GM12891 (cell line): ENCODE data around the gene CNN3. TPM values are rescaled to one million over a fixed set of nuclear protein-coding genes. Genes with fewer than 3 reads are reported as not detected.
A peak's percentile ranks its signal among the peaks of the same experiment; 100 is the strongest.

ENCODE experiments used
- DNase-seq: peaks from one replicate; pipeline ENCODE4 v3.0.0; 2011; ENCODE audit warnings: low spot score; ENCODE audit not compliant: insufficient read length
- FAIRE-seq: peaks from 2 replicates; lab custom pipeline; 2011; peaks lifted over from hg19 to GRCh38; lab: Jason Lieb, UNC
- PAX5 ChIP-seq: IDR thresholded peaks from 2 replicates; pipeline ENCODE4 v1.6.1; 2011; ENCODE audit warnings: low read length, moderate library complexity, mild to moderate bottlenecking; ENCODE audit not compliant: insufficient read depth, severe bottlenecking
- POLR2A ChIP-seq: IDR thresholded peaks from 2 replicates; pipeline ENCODE4 v1.6.1; 2011; ENCODE audit warnings: low read depth, low read length, control low read depth
- POLR2AphosphoS5 ChIP-seq: IDR thresholded peaks from 2 replicates; pipeline ENCODE4 v1.6.1; 2011; ENCODE audit warnings: low read depth, low read length, control low read depth
- POU2F2 ChIP-seq: IDR thresholded peaks from 2 replicates; pipeline ENCODE4 v1.6.1; 2011; ENCODE audit warnings: low read depth, mild to moderate bottlenecking, control low read depth, low read length, moderate library complexity
- SPI1 ChIP-seq: IDR thresholded peaks from 2 replicates; pipeline ENCODE4 v1.6.1; 2011; ENCODE audit warnings: low read depth, low read length, control low read depth
- TAF1 ChIP-seq: IDR thresholded peaks from 2 replicates; pipeline ENCODE4 v1.6.1; 2011; ENCODE audit warnings: low read depth, low read length, control low read depth
- polyA plus RNA-seq: library from polyadenylated mRNA; unstranded; fragments of >200 nt; gene quantifications from one replicate; pipeline ENCODE4 v1.2.1, GENCODE V29; 2012; ENCODE audit warnings: low read depth, missing spikeins, inconsistent platforms; ENCODE audit not compliant: missing spikeins

CNN3 gene
- polyA plus RNA-seq: 11.5 TPM

DNA sequence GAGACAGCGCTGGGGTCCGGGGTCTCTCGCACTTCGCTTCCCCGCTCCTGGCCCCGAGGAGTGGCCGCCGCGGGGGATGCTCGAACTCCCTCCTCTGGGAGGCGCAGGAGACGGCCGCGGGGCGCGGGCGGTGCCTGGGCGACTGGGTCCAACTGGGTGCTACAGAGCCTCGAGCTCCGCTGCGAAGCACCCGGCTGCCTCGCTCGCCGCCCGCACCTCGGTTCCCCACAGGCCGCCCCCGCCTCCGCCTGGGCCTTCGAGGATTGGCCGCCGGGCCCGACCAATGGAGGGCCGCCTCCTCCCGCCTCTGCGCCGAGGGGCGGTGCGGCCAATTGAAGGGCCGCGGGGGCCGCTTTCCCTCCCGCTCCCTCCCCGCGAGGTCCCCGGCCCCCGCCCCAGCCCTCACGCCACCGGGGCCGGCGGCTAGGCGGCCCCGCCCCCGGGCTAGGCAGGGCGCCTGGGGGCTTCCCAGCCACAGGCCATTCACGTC is at the start of gene CNN3:
CNN3 (minus strand) TSS at position 196 of the 490 bp plus-strand sequence. CDS start 216 bp downstream, outside the sequence.
- DNase-seq: peak; percentile 79
- FAIRE-seq: peak; percentile 80
- no peak for TF ChIP-seq SPI1
- no peak for TF ChIP-seq POLR2AphosphoS5
- no peak for TF ChIP-seq POU2F2
- TF ChIP-seq POLR2A: peak; percentile 45; the same call in 1 of the 2 replicates

DNA sequence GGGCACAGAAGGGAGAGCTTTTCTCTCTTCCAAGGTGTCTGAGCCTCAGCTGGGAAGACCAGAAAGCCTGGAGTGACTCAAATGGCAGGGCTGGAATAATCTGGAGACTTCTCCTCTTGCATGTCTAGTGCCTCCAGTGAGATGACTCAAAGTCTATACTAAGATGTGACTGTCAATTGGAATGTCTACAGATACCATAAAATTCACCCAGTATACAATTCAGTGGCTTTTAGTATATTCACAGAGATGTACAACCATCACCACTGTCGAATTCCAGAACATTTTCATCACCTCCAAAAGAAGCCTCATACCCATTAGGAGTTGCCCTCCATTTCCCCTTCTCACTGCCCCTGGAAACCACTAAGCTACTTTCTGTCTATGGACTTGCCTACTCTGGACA is 47.9 kb upstream of the CNN3 start:
- FAIRE-seq (no peak), DNase-seq (no peak)
- no peak for TF ChIP-seq PAX5
- no peak for TF ChIP-seq TAF1
- TF ChIP-seq POU2F2: no peak
- TF ChIP-seq POLR2AphosphoS5: no peak
- TF ChIP-seq POLR2A: no peak
- no peak for TF ChIP-seq SPI1

DNA sequence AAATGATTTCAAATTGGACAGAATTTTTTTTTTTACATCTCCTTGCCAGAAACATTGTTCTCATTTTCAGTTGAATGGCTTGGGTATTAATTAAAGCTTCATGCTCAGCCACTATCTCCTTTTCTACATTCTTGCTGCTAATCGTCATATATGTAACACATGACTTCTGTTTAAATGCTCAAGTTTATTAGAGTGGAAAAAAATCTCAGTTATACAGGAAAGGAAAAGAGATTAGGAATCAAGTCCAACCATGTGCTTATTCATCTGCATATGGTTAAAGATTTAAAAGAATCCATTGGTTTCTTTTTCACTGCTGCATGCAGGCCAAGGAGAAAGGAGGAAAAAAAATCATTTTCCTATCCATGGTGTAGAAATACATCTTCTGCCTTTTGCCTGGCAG is 47.3 kb upstream of the CNN3 start:
- no peak for TF ChIP-seq TAF1
- no peak for TF ChIP-seq SPI1
- DNase-seq (no peak), FAIRE-seq (no peak)

DNA sequence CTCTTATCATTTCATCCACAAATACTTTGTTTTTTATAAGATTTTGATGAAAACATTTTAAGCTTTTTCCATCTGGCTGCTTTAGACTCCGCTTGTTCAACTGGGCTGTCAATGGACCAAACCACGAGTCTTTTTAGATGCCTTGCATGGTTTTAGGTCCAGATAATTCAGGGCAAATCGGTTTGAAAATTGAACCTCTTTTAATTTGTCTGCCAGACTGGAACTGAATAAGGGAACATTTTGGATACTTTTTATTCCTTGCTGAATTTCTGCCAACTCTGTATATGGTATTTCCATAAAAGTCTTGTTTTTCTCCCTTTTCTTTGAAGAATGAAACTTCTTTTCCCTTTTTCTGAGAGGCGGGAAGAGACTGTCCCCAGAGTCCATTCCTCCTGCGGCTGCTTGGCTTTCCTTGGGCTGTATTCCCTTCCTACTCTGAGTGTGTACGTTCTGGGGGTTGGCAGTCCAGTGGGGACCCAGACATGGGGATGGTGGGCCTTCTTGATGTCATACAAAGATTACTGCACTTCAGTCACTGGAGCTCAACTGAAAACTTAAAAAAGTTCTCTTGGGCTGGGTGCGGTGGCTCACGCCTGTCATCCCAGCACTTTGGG is 46.5 kb upstream of the CNN3 start:
- TF ChIP-seq POU2F2: no peak
- TF ChIP-seq TAF1: no peak
- TF ChIP-seq POLR2AphosphoS5: no peak
- no peak for TF ChIP-seq SPI1
- TF ChIP-seq POLR2A: no peak
- no peak for TF ChIP-seq PAX5
- DNase-seq (no peak), FAIRE-seq (no peak)

DNA sequence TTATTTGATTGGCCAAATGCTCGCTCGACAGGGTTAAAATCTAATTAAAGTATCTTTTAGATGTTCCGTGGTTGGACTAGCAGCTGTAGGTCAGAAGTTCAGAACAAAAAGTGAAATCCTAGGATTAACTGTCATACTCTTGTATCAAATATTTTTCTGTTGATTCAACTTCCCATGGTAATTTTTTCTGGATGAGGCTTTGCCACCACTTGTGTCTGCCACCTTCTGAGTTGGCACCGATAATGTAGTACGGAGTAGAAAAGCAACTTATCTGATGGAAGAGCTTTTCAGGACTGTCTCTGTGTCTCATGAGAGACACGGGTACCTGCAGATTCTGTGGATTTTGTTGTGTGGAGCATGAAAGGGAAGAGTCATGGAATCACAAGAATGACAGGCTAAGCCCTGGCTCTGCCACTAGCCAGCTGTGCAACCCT is 44.6 kb upstream of the CNN3 start:
- TF ChIP-seq SPI1 (no peak), POLR2AphosphoS5 (no peak), POU2F2 (no peak)
- FAIRE-seq: no peak
- DNase-seq: no peak

DNA sequence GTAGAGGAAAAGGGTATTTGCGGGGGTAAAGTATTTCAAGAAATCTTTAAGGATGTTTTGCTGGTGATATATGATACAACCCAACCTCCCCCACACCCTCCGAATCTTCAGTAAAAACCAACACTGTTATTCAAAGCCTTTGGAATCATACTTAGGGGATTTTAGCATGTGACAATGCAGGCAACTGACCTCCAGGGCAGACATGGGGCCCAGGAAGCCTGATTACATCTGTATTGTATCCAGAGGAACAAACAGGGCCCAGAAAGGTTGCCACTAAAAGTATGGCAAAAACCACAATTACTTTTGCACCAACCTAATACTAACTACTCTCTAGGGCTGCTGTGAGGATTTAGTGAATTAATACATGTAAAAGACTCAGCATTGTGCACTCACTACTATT is 43.9 kb upstream of the CNN3 start:
- FAIRE-seq: no peak
- no peak for DNase-seq
- TF ChIP-seq POLR2AphosphoS5 (no peak), SPI1 (no peak), POLR2A (no peak), TAF1 (no peak), PAX5 (no peak), POU2F2 (no peak)

DNA sequence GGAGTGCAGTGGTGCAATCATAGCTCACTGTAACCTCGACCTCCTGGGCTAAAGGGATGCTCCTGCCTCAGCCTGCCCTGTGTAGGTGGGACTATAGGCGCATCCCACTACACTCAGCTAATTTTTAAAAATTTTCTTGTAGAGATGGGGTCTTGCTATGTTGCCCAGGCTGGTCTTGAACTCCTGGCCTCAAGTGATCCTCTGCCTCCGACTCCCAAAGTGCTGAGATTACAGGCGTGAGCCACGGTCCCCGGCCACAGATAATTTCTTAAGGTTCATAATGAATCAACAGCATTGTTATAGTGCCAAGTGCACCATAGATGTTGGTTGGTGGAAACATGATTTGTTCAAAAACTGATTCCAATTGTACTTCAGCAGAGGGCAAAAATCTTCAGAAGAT is 42.2 kb upstream of the CNN3 start:
- TF ChIP-seq POU2F2 (no peak), SPI1 (no peak), POLR2AphosphoS5 (no peak), PAX5 (no peak), POLR2A (no peak), TAF1 (no peak)
- FAIRE-seq: no peak
- no peak for DNase-seq

DNA sequence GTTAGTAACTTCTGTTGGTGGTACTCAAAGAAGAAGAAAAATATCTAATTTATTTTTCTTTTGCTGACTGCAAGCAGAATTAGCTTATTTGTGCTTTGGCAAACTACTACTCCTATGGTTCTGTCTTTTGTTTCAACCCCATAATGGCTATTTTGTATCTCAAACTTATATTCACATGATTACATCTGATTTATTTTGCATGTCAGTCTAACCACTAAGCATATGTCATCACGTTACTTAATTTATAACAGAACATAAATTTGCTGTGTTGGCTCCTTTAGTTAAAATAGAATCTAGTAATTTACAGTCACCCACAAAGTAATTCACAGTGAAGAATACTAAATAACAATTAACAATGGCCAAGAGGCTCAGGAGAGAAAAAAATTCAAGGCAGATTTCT is 39.1 kb upstream of the CNN3 start:
- FAIRE-seq (no peak), DNase-seq (no peak)
- no peak for TF ChIP-seq POLR2A
- TF ChIP-seq SPI1: no peak
- TF ChIP-seq PAX5: no peak
- TF ChIP-seq TAF1: no peak
- no peak for TF ChIP-seq POLR2AphosphoS5
- TF ChIP-seq POU2F2: no peak

DNA sequence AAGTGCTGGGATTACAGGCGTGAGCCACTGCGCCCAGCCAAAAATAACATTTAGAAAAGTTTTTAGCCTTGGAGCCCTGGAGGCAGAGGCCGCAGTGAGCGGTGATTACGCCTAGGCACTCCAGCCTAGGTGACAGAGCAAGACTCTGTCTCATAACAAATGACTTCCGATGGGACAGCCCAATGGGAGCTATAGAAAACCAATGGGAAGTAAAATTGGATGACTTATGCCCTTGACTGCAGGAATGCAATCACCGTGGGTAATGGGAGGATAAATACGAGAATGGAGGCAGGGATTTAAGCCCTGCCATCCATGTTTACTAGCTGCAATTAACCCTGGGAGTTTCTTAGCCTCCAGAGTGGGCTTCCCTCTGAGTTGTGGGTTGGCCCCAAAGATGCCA is 37.0 kb upstream of the CNN3 start:
- DNase-seq: no peak
- TF ChIP-seq PAX5: no peak
- no peak for FAIRE-seq

DNA sequence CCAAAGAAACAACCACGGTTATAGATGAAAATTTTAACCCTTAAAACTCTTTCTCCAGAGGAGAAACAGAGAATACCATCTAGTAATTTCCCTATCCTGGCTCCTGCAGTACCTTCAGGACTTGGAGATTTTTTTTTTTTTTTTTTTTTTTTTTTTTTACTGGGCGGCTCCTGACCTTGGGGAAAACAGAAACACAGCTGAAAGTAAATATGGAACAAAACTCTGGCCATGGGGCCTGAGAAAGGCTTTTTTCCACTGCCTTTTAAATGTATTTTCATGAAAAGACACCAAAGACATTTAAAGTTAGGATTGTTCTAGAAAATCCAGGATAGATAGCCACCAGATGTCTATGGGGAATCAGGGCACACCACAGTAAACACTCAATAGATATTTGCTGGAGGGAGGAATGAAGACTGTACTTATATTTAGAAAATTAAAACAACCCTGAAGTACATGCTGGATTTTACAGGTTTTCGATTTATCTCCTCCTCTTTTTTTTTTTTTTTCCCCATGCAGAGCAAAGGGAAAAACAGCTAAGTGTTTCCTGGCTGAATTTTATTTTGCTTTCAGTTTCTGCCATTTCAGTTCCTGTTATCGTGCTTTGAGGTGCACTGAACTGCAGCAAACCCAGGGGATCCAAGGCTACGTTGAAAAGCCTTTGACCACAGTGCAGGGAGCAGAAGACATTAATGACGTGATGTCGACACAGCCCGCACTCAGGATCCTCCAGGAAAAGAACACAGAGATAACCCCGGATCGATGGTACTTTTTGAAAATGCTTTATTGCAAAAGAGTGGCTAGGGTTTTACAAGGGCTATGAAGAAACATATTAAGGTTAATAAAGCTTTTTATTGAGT is 35.7 kb upstream of the CNN3 start:
- TF ChIP-seq POLR2AphosphoS5: no peak
- peak; percentile 93 for TF ChIP-seq SPI1
- DNase-seq (peak; percentile 16), FAIRE-seq (peak; percentile 86)

DNA sequence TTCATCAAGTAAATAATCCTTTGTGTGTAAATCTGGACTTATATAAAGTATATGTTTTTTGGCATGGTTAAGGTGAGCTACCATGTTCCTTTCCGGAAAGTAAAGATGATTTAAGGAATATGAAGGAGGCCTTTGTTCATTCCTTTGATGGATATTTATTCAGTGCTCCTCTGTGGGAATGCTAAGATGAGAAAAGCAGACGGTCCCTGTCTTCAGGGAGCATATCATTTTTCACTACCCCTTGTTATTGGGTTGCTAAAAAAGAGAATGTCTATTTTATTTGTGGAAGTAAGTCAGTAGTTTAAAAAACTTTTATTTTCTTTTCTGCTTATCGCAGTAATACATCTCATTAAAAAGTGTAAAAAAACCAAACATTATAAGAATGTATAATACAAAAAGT is 35.1 kb upstream of the CNN3 start:
- FAIRE-seq (no peak), DNase-seq (no peak)
- no peak for TF ChIP-seq POU2F2
- TF ChIP-seq POLR2AphosphoS5: no peak
- TF ChIP-seq PAX5: no peak
- TF ChIP-seq TAF1: no peak
- no peak for TF ChIP-seq SPI1
- TF ChIP-seq POLR2A: no peak
